HUES64 (cell line): Measurements from ENCODE around the gene CD93.

Experiments
- H3K27ac ChIP-seq: 2 replicates; pipeline ENCODE4 v1.7.0; 2013; ENCODE audit warnings: low read depth, low read length, inconsistent platforms
- H3K27me3 ChIP-seq: 2 replicates; pipeline ENCODE4 v1.6.1; 2013; ENCODE audit warnings: mild to moderate bottlenecking, low read length; ENCODE audit not compliant: insufficient read depth
- H3K36me3 ChIP-seq: 2 replicates; pipeline ENCODE4 v1.6.1; 2013; ENCODE audit warnings: mild to moderate bottlenecking, low read length; ENCODE audit not compliant: insufficient read depth
- H3K4me1 ChIP-seq: 2 replicates; pipeline ENCODE4 v1.6.1; 2013; ENCODE audit warnings: mild to moderate bottlenecking, low read length, moderate library complexity; ENCODE audit not compliant: insufficient read depth
- H3K4me3 ChIP-seq: 2 replicates; pipeline ENCODE4 v1.5.1; 2013; ENCODE audit warnings: mild to moderate bottlenecking, low read length, moderate library complexity
- H3K9ac ChIP-seq: 2 replicates; pipeline ENCODE4 v1.6.1; 2013; ENCODE audit warnings: mild to moderate bottlenecking, low read depth, low read length
- H3K9me3 ChIP-seq: 2 replicates; pipeline ENCODE4 v1.6.1; 2013; ENCODE audit warnings: low read depth, low read length; ENCODE audit not compliant: insufficient read depth
- WGBS: fragments of 150-250, 120-280 bp; methylation state at CpG from one replicate; pipeline ENCODE4 v1.1.7; 2013; ENCODE audit warnings: missing lambda C conversion rate; 5-methylcytosine and 5-hydroxymethylcytosine counted together

Gene CD93

DNA sequence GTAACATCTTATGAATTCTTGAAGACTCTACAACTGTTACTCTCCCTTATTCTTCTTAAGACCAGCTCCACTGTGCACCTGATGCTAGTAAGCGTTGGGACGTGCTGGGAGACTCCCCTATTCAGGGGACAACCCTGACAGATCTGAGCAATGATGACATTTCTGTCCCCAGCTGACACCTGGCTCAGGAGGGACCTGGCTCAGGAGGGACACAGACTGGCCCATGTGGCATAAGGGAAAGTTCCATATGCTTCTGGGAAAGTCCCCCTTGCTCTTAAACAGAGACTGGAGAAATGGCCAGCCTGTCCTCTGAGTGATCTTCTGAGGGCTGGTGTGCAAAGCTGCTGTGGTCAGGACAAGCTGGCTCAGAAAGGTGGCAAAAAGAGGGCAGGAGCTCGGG, 10.0 kb upstream of the CD93 start:
- no peak overlapping the region for H3K9ac ChIP-seq
- H3K9me3 ChIP-seq, result no peaks in the 10 kb centered on the region
- 91% methylated on average over 2 of the region's 3 CpGs for WGBS
- peaks cover 10% of the 10 kb centered on the region; the same call in 1 of the 2 replicates for H3K4me1 ChIP-seq
- H3K36me3 ChIP-seq, result no peaks in the 10 kb centered on the region
- no peak overlapping the region for H3K4me3 ChIP-seq
- H3K27me3 ChIP-seq, result no peaks in the 10 kb centered on the region
- no peak overlapping the region for H3K27ac ChIP-seq

DNA sequence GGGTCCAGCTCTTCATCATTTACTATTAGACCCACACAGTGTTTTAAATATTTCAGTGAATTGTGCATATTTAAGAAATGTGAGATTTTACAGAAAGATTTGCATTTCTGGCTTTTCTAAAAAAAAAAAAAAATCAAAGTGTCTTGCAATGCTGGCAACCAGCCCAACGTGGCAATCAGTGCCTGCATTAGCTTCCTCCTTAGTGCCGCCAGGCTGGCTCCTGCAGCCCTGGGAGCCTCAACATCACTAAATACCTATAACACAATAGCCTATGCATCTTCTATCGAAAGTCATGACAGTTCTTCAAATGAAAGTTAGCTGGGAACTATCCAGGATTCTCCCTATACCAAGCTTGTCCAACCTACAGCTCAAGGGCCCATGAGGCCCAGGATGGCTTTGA, 9.4 kb upstream of the CD93 start:
- H3K4me1 ChIP-seq, result peaks cover 10% of the 10 kb centered on the region; the same call in 1 of the 2 replicates
- no peaks in the 10 kb centered on the region for H3K9me3 ChIP-seq
- H3K27ac ChIP-seq, result no peak overlapping the region
- H3K36me3 ChIP-seq, result no peaks in the 10 kb centered on the region
- H3K4me3 ChIP-seq, result no peak overlapping the region
- H3K27me3 ChIP-seq, result no peaks in the 10 kb centered on the region
- no peak overlapping the region for H3K9ac ChIP-seq
- WGBS, result 93% methylated on average over 3 of the region's 3 CpGs

DNA sequence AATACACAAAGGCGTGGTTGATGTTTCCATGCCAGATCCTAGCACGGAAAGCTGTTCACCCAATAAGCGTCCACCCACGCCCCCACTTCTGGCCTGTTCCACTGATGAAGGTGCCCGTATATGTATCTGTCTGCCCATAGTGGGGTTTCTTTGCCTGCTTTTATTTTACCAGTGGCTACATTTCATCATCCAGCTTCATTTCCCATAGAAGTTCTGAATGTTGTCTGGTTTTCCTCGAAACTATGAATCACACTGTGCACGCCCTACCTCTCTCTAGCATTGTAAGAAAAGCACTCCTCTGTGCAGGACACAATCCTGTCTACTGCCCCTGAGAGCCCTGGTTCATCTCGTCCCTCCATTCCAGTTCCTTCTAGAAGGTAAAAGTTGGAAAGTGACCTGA, 8.8 kb upstream of the CD93 start:
- Histone ChIP-seq H3K36me3 (no peaks in the 10 kb centered on the region), H3K27me3 (no peaks in the 10 kb centered on the region), H3K4me1 (peaks cover 10% of the 10 kb centered on the region; the same call in 1 of the 2 replicates), H3K9me3 (no peaks in the 10 kb centered on the region), H3K27ac (no peak overlapping the region), H3K9ac (no peak overlapping the region), H3K4me3 (no peak overlapping the region)
- WGBS, result 93% methylated on average over 8 of the region's 8 CpGs

DNA sequence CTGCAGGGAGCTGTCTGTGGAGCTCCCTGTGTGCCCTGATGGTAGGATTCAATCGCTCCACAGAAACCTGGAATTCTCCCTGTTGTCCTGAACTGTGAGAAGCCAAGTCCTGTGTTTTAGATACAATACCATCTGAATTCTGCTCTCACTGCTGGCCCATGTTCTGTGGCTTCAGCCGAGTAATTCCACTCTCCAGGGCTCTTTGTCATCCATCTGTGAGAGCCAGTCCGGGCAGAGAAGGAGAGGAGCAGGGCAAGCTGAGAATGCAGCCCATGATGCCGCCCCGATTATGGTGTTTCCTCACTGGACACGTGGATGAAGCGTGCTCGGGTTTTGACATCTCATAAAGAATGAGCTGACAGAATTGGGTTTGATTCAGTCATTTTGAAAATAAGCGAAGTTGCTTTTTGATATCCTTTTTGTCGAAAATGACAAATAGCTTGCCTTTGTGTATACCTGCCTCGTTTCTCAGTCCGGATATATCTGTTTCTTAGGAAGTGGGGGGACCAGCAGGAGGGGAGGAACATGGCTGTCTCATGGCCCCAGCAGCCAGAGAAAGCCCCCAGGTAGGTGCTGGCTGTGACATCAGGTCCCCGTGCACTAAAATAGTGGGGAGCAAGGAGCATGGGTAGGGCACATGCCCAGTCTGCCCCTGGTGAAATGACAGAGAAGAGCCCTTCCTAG, 8.2 kb upstream of the CD93 start:
- Histone ChIP-seq H3K4me1 (peaks cover 10% of the 10 kb centered on the region; the same call in 1 of the 2 replicates), H3K9ac (no peak overlapping the region), H3K27me3 (no peaks in the 10 kb centered on the region), H3K4me3 (no peak overlapping the region), H3K27ac (no peak overlapping the region), H3K36me3 (no peaks in the 10 kb centered on the region), H3K9me3 (no peaks in the 10 kb centered on the region)
- WGBS, result 91% methylated on average over 13 of the region's 13 CpGs

DNA sequence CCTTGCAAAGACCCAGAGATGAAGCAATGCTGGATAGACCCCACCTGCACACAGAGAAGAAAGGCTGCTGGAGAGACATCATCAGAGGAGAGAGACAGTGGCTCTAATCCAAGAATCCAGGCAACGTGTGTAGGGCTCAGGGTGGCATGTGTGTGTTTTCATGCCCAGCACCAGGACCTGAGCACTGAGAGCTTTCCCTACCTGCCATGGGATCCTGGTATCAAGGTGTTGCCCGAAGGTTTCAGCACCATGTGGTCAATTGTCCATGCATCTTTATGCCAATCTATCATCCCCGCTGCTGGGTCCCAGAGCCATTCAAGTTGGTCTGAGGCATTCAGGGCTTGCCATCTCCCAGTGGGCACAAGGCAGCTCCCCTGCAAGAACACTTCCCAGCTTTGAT, 7.5 kb upstream of the CD93 start:
- no peak overlapping the region for H3K4me3 ChIP-seq
- WGBS, result 65% methylated on average over 3 of the region's 3 CpGs
- H3K27me3 ChIP-seq, result no peaks in the 10 kb centered on the region
- no peaks in the 10 kb centered on the region for H3K9me3 ChIP-seq
- no peak overlapping the region for H3K27ac ChIP-seq
- H3K9ac ChIP-seq, result no peak overlapping the region
- H3K4me1 ChIP-seq, result peaks cover 10% of the 10 kb centered on the region; the same call in 1 of the 2 replicates
- no peaks in the 10 kb centered on the region for H3K36me3 ChIP-seq

DNA sequence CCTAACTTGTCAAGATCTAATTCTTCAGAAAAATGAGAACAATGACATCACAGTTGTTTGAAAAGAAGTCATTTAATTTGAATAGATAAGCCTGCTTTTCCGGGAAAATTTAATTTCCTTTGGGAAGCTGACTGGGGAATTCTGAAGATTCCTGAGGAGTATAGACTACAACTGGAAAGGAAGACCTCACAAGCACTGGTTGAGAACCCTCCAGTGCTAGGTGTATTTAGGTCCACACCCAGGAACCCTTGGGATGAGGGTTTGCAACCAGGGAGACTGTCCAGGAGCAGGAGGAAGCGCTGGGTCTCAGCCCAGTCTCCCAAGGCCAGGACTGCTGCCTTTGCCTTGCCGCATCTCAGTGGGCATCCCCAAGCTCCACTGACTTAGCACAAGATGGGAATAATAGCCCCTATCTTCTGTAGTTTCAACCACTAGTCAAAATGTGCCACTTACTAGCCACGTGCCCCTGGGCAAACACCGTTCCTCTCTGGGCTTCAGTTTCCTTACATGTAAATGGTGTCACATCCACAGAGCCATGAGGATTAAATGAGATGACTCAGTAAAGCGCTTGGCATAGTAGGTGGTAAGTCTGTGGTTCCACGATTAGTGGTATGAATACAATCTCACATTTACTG, 6.9 kb upstream of the CD93 start:
- Histone ChIP-seq H3K4me3 (no peak overlapping the region), H3K9ac (no peak overlapping the region), H3K36me3 (no peaks in the 10 kb centered on the region), H3K27me3 (no peaks in the 10 kb centered on the region), H3K9me3 (no peaks in the 10 kb centered on the region), H3K27ac (no peak overlapping the region), H3K4me1 (peaks cover 10% of the 10 kb centered on the region; the same call in 1 of the 2 replicates)
- 95% methylated on average over 6 of the region's 7 CpGs for WGBS

DNA sequence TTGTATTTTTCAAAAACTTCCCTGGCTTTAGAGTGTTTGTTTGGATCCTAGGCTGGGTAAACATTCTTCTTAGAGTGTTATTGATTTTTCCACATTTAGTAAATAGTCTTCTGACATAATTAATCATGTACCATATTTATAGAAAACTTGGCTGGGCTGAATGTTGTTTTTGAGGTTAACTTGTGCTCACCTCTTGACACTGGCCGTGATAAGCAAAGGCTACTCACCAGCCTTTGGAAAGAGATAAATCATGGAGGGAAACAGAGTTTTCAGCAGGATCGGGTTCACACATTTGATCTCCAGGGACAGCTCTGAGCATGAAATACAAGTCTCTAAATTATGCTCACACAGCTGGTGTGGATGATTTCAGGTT, 6.2 kb upstream of the CD93 start:
- Histone ChIP-seq H3K4me3 (no peak overlapping the region), H3K9me3 (no peaks in the 10 kb centered on the region)
- 87% methylated on average over 2 of the region's 2 CpGs for WGBS

DNA sequence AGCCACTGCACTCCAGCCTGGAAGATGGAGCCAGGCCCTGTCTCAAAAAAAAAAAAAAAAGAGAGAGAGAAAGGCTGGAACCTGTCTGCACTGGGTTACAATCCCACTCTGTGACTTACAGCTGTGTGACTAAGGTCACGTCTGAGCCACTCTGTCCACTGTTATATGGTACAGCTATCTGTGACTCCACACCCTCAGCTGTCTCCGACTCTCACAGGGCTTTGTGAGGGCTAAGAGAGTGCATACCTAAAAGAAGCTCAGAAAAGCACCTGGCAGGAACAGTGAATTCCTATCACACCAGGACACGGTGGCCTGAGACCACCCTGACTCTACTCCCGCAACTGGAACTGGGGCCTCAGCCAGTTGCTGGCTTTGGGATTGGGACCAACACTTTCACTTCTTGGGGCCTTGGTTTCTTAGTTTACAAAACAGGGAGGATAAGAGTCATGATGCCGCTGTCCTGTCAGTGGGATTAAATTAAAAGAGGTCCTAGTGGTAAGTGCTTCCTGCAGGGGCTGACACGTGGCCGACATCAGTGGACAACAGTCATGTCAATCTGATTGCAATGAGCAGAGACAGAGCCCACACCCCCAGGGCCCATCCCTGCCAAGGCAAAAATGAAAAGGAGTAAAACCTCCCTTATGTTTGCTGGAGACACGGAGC, 5.7 kb upstream of the CD93 start:
- H3K9ac ChIP-seq, result peak overlapping the region; percentile 21; the same call in 1 of the 2 replicates
- no peak overlapping the region for H3K4me3 ChIP-seq
- H3K9me3 ChIP-seq, result no peaks in the 10 kb centered on the region
- no peaks in the 10 kb centered on the region for H3K36me3 ChIP-seq
- no peaks in the 10 kb centered on the region for H3K27me3 ChIP-seq
- 87% methylated on average over 8 of the region's 8 CpGs for WGBS
- peaks cover 10% of the 10 kb centered on the region; the same call in 1 of the 2 replicates for H3K4me1 ChIP-seq
- H3K27ac ChIP-seq, result no peak overlapping the region

More for the DNA sequence above, 6.2 kb upstream of the CD93 start:
- H3K9ac ChIP-seq, result no peak overlapping the region
- H3K36me3 ChIP-seq, result no peaks in the 10 kb centered on the region
- H3K4me1 ChIP-seq, result peaks cover 10% of the 10 kb centered on the region; the same call in 1 of the 2 replicates
- no peaks in the 10 kb centered on the region for H3K27me3 ChIP-seq
- no peak overlapping the region for H3K27ac ChIP-seq

DNA sequence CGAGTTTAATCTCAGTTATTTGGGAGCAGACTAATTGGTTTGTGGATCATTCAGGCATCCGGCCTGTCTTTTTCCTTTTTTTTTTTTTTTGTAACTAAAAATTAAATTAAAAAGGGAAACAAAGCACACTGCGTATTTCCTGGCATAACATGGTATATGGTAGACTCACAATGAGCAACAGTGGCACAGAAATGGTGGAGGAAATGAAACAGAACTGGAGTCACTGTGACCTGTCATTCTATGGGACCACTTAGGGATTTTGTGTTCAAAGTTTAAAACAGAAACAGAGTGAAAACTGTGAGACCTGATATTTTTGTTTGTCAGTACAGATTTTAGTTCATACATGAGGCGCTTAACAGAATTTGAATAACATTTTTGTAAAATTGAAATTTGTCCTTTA, 4.8 kb upstream of the CD93 start:
- Histone ChIP-seq H3K9ac (no peak overlapping the region), H3K36me3 (no peaks in the 10 kb centered on the region), H3K27me3 (no peaks in the 10 kb centered on the region), H3K4me1 (peaks cover 10% of the 10 kb centered on the region), H3K27ac (no peak overlapping the region), H3K9me3 (no peaks in the 10 kb centered on the region), H3K4me3 (no peak overlapping the region)
- 96% methylated on average over 3 of the region's 4 CpGs for WGBS

DNA sequence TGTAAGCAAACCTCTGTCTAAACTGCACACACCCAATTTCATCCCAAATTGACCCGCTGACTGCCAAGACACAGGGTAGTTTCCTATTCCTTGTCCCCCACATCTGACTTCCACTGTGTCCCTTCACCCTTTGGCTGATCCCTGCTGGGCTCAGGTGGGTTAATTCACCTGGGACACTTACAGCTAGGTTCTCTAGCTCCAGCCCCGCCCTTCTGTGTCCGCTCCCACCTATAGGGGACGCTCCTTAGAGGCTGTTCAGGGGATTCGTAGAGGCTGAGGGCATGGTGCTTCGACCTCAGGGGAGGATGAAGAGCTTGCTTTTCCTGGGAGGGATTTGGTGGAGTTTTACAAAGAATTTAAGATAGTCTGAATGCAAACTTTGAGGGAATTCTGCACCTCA, 4.0 kb upstream of the CD93 start:
- Histone ChIP-seq H3K9ac (no peak overlapping the region), H3K9me3 (no peaks in the 10 kb centered on the region), H3K27ac (no peak overlapping the region), H3K4me3 (no peak overlapping the region), H3K4me1 (peaks cover 10% of the 10 kb centered on the region), H3K27me3 (no peaks in the 10 kb centered on the region), H3K36me3 (no peaks in the 10 kb centered on the region)
- WGBS, result 84% methylated on average over 6 of the region's 6 CpGs

DNA sequence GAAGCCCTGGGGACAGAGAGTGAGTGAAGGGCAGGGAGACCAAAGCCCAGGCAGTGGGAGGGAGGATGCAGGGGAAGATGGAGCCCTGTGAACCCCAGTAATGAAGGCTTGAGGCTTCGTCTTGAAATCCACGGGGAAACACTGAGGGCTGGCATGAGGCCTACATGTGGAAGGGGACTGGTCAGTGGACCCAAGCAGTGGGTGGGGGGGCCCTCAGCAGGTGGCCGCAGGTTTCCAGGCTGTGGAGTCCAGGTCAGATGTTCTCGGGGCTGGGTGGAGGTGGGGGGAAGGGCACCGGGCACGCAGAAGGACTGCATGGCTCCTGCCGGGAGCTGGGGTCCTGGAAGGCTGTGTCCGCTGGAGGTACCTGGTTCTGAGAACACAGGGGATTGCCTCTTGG, 2.7 kb upstream of the CD93 start:
- Histone ChIP-seq H3K4me3 (no peak overlapping the region), H3K27ac (no peak overlapping the region), H3K36me3 (no peaks in the 10 kb centered on the region), H3K9ac (no peak overlapping the region), H3K27me3 (no peaks in the 10 kb centered on the region), H3K9me3 (no peaks in the 10 kb centered on the region), H3K4me1 (peaks cover 10% of the 10 kb centered on the region)
- 94% methylated on average over 8 of the region's 8 CpGs for WGBS
